ENCODE measurements around the gene ZNF467.

The ZNF467 gene

GRCh38 chr7:149816794-149817193 is 43.4 kb upstream of the ZNF467 start:
- H3K4me1 ChIP-seq (ENCODE audit: control insufficient read depth, low read depth, low read length) = no peaks in the 10 kb centered on the region
- H3K27me3 ChIP-seq (ENCODE audit: control insufficient read depth, insufficient read depth, low read length) = no peaks in the 10 kb centered on the region

GRCh38 chr7:149816267-149816751 is 42.9 kb upstream of the ZNF467 start:
- Histone ChIP-seq H3K36me3 (ENCODE audit: control insufficient read depth, low read depth, low read length) (no peaks in the 10 kb centered on the region), H3K4me1 (ENCODE audit: control insufficient read depth, low read depth, low read length) (no peaks in the 10 kb centered on the region)

More at GRCh38 chr7:149816794-149817193, 43.4 kb upstream of the ZNF467 start:
- H3K27ac ChIP-seq (ENCODE audit: low read length) = no peak overlapping the region
- no peak overlapping the region for H3K4me3 ChIP-seq (ENCODE audit: low read length)
- no peaks in the 10 kb centered on the region for H3K36me3 ChIP-seq (ENCODE audit: control insufficient read depth, low read depth, low read length)
- no peak overlapping the region for H3K9ac ChIP-seq (ENCODE audit: low read length)
- H3K9me3 ChIP-seq (ENCODE audit: control insufficient read depth, low read depth, low read length) = no peaks in the 10 kb centered on the region

GRCh38 chr7:149815661-149816266 is 42.4 kb upstream of the ZNF467 start:
- no peaks in the 10 kb centered on the region for H3K4me1 ChIP-seq (ENCODE audit: control insufficient read depth, low read depth, low read length)
- no peaks in the 10 kb centered on the region for H3K27me3 ChIP-seq (ENCODE audit: control insufficient read depth, insufficient read depth, low read length)
- H3K27ac ChIP-seq (ENCODE audit: low read length) = no peak overlapping the region
- H3K9ac ChIP-seq (ENCODE audit: low read length) = no peak overlapping the region
- no peak overlapping the region for H3K4me3 ChIP-seq (ENCODE audit: low read length)
- no peaks in the 10 kb centered on the region for H3K36me3 ChIP-seq (ENCODE audit: control insufficient read depth, low read depth, low read length)
- no peaks in the 10 kb centered on the region for H3K9me3 ChIP-seq (ENCODE audit: control insufficient read depth, low read depth, low read length)

More at GRCh38 chr7:149816267-149816751, 42.9 kb upstream of the ZNF467 start:
- H3K27ac ChIP-seq (ENCODE audit: low read length) = no peak overlapping the region
- no peaks in the 10 kb centered on the region for H3K9me3 ChIP-seq (ENCODE audit: control insufficient read depth, low read depth, low read length)
- no peak overlapping the region for H3K9ac ChIP-seq (ENCODE audit: low read length)
- H3K27me3 ChIP-seq (ENCODE audit: control insufficient read depth, insufficient read depth, low read length) = no peaks in the 10 kb centered on the region
- no peak overlapping the region for H3K4me3 ChIP-seq (ENCODE audit: low read length)

GRCh38 chr7:149815121-149815520 is 41.7 kb upstream of the ZNF467 start:
- Histone ChIP-seq H3K9me3 (ENCODE audit: control insufficient read depth, low read depth, low read length) (no peaks in the 10 kb centered on the region), H3K27me3 (ENCODE audit: control insufficient read depth, insufficient read depth, low read length) (no peaks in the 10 kb centered on the region), H3K4me1 (ENCODE audit: control insufficient read depth, low read depth, low read length) (no peaks in the 10 kb centered on the region), H3K9ac (ENCODE audit: low read length) (no peak overlapping the region), H3K27ac (ENCODE audit: low read length) (no peak overlapping the region), H3K36me3 (ENCODE audit: control insufficient read depth, low read depth, low read length) (no peaks in the 10 kb centered on the region), H3K4me3 (ENCODE audit: low read length) (no peak overlapping the region)

- Histone ChIP-seq H3K27ac (ENCODE audit: low read length) (no peak overlapping the region), H3K9me3 (ENCODE audit: control insufficient read depth, low read depth, low read length) (no peaks in the 10 kb centered on the region), H3K36me3 (ENCODE audit: control insufficient read depth, low read depth, low read length) (no peaks in the 10 kb centered on the region), H3K4me1 (ENCODE audit: control insufficient read depth, low read depth, low read length) (no peaks in the 10 kb centered on the region), H3K27me3 (ENCODE audit: control insufficient read depth, insufficient read depth, low read length) (no peaks in the 10 kb centered on the region), H3K4me3 (ENCODE audit: low read length) (no peak overlapping the region), H3K9ac (ENCODE audit: low read length) (no peak overlapping the region)
Observed at GRCh38 chr7:149814494-149814893, 41.1 kb upstream of the ZNF467 start.

GRCh38 chr7:149813254-149814035 is 40.1 kb upstream of the ZNF467 start:
- Histone ChIP-seq H3K4me1 (ENCODE audit: control insufficient read depth, low read depth, low read length) (no peaks in the 10 kb centered on the region), H3K9ac (ENCODE audit: low read length) (no peak overlapping the region), H3K36me3 (ENCODE audit: control insufficient read depth, low read depth, low read length) (no peaks in the 10 kb centered on the region), H3K4me3 (ENCODE audit: low read length) (no peak overlapping the region), H3K9me3 (ENCODE audit: control insufficient read depth, low read depth, low read length) (no peaks in the 10 kb centered on the region), H3K27ac (ENCODE audit: low read length) (no peak overlapping the region), H3K27me3 (ENCODE audit: control insufficient read depth, insufficient read depth, low read length) (no peaks in the 10 kb centered on the region)

GRCh38 chr7:149811831-149812490 is 38.6 kb upstream of the ZNF467 start:
- no peak overlapping the region for H3K9ac ChIP-seq (ENCODE audit: low read length)
- H3K9me3 ChIP-seq (ENCODE audit: control insufficient read depth, low read depth, low read length) = no peaks in the 10 kb centered on the region
- no peaks in the 10 kb centered on the region for H3K36me3 ChIP-seq (ENCODE audit: control insufficient read depth, low read depth, low read length)
- H3K27ac ChIP-seq (ENCODE audit: low read length) = no peak overlapping the region
- H3K27me3 ChIP-seq (ENCODE audit: control insufficient read depth, insufficient read depth, low read length) = no peaks in the 10 kb centered on the region
- no peaks in the 10 kb centered on the region for H3K4me1 ChIP-seq (ENCODE audit: control insufficient read depth, low read depth, low read length)
- H3K4me3 ChIP-seq (ENCODE audit: low read length) = no peak overlapping the region

- Histone ChIP-seq H3K9me3 (ENCODE audit: control insufficient read depth, low read depth, low read length) (no peaks in the 10 kb centered on the region), H3K27ac (ENCODE audit: low read length) (no peak overlapping the region), H3K36me3 (ENCODE audit: control insufficient read depth, low read depth, low read length) (no peaks in the 10 kb centered on the region), H3K9ac (ENCODE audit: low read length) (no peak overlapping the region), H3K27me3 (ENCODE audit: control insufficient read depth, insufficient read depth, low read length) (no peaks in the 10 kb centered on the region), H3K4me1 (ENCODE audit: control insufficient read depth, low read depth, low read length) (no peaks in the 10 kb centered on the region), H3K4me3 (ENCODE audit: low read length) (no peak overlapping the region)
Observed at GRCh38 chr7:149811221-149811620, 37.8 kb upstream of the ZNF467 start.

- Histone ChIP-seq H3K36me3 (ENCODE audit: control insufficient read depth, low read depth, low read length) (no peaks in the 10 kb centered on the region), H3K27me3 (ENCODE audit: control insufficient read depth, insufficient read depth, low read length) (no peaks in the 10 kb centered on the region), H3K9me3 (ENCODE audit: control insufficient read depth, low read depth, low read length) (no peaks in the 10 kb centered on the region), H3K27ac (ENCODE audit: low read length) (no peak overlapping the region), H3K9ac (ENCODE audit: low read length) (no peak overlapping the region), H3K4me1 (ENCODE audit: control insufficient read depth, low read depth, low read length) (no peaks in the 10 kb centered on the region), H3K4me3 (ENCODE audit: low read length) (no peak overlapping the region)
Observed at GRCh38 chr7:149809215-149809614, 35.8 kb upstream of the ZNF467 start.

GRCh38 chr7:149808311-149808710 is 34.9 kb upstream of the ZNF467 start:
- Histone ChIP-seq H3K9ac (ENCODE audit: low read length) (no peak overlapping the region), H3K4me3 (ENCODE audit: low read length) (no peak overlapping the region), H3K9me3 (ENCODE audit: control insufficient read depth, low read depth, low read length) (no peaks in the 10 kb centered on the region), H3K36me3 (ENCODE audit: control insufficient read depth, low read depth, low read length) (no peaks in the 10 kb centered on the region), H3K27me3 (ENCODE audit: control insufficient read depth, insufficient read depth, low read length) (no peaks in the 10 kb centered on the region), H3K27ac (ENCODE audit: low read length) (no peak overlapping the region), H3K4me1 (ENCODE audit: control insufficient read depth, low read depth, low read length) (no peaks in the 10 kb centered on the region)

GRCh38 chr7:149806726-149807125 is 33.3 kb upstream of the ZNF467 start:
- Histone ChIP-seq H3K4me3 (ENCODE audit: low read length) (no peak overlapping the region), H3K27ac (ENCODE audit: low read length) (no peak overlapping the region), H3K9ac (ENCODE audit: low read length) (no peak overlapping the region), H3K36me3 (ENCODE audit: control insufficient read depth, low read depth, low read length) (no peaks in the 10 kb centered on the region), H3K27me3 (ENCODE audit: control insufficient read depth, insufficient read depth, low read length) (no peaks in the 10 kb centered on the region), H3K9me3 (ENCODE audit: control insufficient read depth, low read depth, low read length) (no peaks in the 10 kb centered on the region), H3K4me1 (ENCODE audit: control insufficient read depth, low read depth, low read length) (no peaks in the 10 kb centered on the region)
